BE2C (cell line): Measurements from ENCODE around the gene FBLN1.

Experiments
- DNase-seq: peaks from one replicate; pipeline ENCODE4 v3.0.0-alpha.2; 2020
- H3K27me3 ChIP-seq: fragments of 250-450 bp; sonication (Bioruptor Pico); 2 replicates; pipeline ENCODE4 v1.5.1; 2020; ENCODE audit warnings: mild to moderate bottlenecking
- H3K36me3 ChIP-seq: fragments of 250-450 bp; sonication (Bioruptor Pico); 2 replicates; pipeline ENCODE4 v1.5.1; 2020; ENCODE audit warnings: mild to moderate bottlenecking
- H3K4me1 ChIP-seq: fragments of 250-450 bp; sonication (Bioruptor Pico); 2 replicates; pipeline ENCODE4 v1.5.1; 2020
- H3K4me3 ChIP-seq: 2 replicates; pipeline ENCODE4 v1.5.1; 2011; ENCODE audit warnings: low read depth, low read length
- H3K9me3 ChIP-seq: fragments of 250-450 bp; sonication (Bioruptor Pico); 2 replicates; pipeline ENCODE4 v1.5.1; 2020
- TF ChIP-seq, protein P1 (sequence below): IDR thresholded peaks from 2 replicates; pipeline ENCODE4 v1.5.1; 2012; ENCODE audit warnings: mild to moderate bottlenecking, low read depth, low read length

Gene FBLN1

DNA sequence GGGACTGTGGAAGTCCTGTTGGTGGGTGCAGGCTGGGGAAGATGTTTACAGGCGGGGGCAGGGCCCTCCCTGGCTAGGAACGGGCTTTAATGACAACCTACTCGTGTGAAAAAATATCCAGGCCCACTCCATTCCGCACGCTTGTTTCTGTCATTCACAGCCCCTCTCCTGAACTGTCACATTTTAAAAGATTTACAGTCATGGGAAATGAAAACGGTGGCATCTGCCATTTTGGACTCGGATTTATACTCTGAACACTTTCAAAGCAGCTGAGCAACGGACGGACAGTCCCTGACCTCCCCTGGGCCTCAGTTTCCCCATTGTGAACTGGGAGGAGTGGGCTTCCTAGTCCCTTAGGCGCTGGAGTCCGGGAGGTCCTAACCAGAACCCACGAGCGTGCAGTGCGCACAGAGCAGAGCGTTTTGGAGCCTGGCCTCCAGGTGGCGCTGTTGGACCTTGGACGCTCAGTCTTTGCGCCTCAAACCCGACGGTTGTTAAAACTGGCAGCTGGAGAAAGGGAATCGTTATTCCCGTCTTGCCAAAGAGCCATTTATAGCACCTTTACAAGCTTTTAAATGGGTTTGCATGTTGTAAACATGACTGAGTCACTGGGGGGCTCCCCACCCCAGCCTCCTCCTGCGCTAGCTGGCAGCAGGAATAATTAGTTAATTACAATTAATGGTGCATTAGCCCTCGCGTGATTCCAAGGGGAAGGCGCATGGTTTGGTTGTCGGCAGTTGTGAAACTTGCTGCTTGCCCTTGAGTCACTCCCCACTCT, 75.3 kb downstream of the FBLN1 start:
- no peaks in the 10 kb centered on the region for H3K9me3 ChIP-seq
- TF ChIP-seq, protein P1, sequence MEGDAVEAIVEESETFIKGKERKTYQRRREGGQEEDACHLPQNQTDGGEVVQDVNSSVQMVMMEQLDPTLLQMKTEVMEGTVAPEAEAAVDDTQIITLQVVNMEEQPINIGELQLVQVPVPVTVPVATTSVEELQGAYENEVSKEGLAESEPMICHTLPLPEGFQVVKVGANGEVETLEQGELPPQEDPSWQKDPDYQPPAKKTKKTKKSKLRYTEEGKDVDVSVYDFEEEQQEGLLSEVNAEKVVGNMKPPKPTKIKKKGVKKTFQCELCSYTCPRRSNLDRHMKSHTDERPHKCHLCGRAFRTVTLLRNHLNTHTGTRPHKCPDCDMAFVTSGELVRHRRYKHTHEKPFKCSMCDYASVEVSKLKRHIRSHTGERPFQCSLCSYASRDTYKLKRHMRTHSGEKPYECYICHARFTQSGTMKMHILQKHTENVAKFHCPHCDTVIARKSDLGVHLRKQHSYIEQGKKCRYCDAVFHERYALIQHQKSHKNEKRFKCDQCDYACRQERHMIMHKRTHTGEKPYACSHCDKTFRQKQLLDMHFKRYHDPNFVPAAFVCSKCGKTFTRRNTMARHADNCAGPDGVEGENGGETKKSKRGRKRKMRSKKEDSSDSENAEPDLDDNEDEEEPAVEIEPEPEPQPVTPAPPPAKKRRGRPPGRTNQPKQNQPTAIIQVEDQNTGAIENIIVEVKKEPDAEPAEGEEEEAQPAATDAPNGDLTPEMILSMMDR: peak; percentile 94

DNA sequence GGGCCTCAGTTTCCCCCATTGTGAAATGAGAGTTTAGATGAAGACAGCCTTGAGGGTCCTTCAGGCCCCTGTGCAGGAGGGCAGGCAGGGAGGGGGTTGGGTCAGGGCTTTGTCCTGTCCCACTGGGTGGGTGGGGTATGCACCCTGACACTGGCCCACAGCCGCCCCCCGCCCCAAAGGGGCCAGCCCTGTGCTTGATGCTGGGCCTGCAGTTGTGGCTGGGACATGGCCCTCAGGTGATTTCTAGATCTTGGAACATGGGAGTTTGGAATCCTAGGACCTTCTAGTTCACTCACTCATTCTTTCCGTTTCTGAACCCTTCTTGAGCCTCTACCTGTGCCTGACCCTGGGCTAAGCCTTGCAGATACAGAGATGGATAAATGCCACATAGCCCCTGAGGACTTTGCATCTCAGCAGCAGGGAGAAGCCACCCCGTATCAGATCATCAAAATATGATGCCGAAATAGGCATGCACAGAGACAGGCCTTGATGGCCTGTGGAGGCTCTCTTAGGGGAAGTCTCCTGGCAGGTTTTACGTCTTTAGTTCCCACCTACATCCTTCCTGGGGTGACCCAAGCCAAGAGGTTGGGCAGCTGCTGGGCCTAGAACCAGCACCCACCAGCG, 76.0 kb downstream of the FBLN1 start:
- no peaks in the 10 kb centered on the region for H3K27me3 ChIP-seq
- H3K9me3 ChIP-seq: no peaks in the 10 kb centered on the region
- TF ChIP-seq, protein P1: no peak
- no peak overlapping the region for H3K4me3 ChIP-seq
- no peak for DNase-seq
- H3K4me1 ChIP-seq: peaks cover 10% of the 10 kb centered on the region
- no peaks in the 10 kb centered on the region for H3K36me3 ChIP-seq

More for the DNA sequence above, 75.3 kb downstream of the FBLN1 start:
- Histone ChIP-seq H3K27me3 (no peaks in the 10 kb centered on the region), H3K36me3 (no peaks in the 10 kb centered on the region), H3K4me3 (no peak overlapping the region), H3K4me1 (peaks cover 10% of the 10 kb centered on the region)
- DNase-seq: peak; percentile 90

DNA sequence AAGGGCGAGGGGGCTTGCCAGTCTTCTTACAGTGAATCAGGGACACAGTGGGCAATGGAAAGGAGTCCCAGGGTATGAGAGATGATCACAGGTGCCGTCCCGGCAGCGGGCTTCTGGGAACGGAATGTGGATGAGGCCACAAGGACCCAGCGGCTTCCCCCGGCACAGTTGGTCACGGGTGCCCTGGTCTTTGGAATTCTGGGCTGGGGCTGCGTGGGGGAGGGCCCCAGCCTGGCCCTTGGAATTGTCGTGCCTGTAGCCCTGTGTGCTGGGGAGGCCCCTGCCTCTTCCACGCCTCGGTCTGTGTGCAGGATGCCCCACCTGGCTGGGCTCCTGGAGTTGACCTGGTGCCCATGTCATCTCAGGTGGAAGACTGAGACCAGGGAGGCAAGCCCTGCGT, 76.6 kb downstream of the FBLN1 start:
- Histone ChIP-seq H3K36me3 (no peaks in the 10 kb centered on the region), H3K4me3 (no peak overlapping the region), H3K27me3 (no peaks in the 10 kb centered on the region), H3K4me1 (peaks cover 10% of the 10 kb centered on the region), H3K9me3 (no peaks in the 10 kb centered on the region)
- no peak for DNase-seq
- TF ChIP-seq, protein P1: no peak

DNA sequence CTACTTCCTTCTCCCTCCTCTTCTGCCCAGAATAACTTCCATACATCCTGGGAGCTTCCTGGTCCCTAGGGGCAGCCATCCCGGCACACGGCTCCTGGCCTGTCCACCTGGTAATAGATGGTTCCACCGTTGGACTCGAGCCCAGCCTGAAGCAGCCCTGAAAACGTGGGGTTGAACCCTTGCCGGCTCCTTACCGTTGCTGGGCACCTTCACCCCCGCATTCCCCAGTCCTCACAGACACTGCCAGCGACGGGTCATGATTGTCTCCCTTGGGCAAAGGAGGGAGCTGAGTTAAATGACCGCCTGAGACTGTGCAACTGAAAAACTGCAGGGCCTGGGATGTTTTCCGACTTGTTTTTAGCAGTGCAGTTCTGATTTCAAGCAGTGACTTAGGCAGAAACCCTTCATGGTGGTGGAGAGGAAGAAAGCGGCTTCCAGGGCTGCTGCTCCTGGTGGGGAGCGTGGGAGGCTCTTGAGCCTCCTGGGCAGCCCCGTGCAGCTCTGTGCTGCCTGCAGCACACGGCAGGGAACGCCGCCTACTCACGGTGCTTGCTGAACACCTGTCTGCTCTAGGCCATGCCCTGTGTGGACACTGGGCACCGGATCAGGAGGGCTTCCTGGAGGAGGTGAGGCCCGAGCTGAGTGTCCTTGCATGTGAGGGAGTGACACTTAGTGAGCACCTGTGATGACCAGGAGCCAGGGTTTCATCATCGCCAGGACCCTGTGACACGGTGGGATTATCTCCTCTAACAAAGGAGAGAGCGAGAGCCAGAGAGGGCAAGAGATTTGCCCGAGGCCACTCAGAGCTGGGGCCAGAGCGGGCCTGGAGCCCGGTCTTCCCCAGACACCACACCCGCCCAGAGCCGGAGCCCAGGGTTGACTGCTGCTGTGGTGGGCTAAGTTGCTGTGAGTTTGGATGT, 77.4 kb downstream of the FBLN1 start:
- Histone ChIP-seq H3K36me3 (no peaks in the 10 kb centered on the region), H3K4me1 (peaks cover 10% of the 10 kb centered on the region), H3K4me3 (no peak overlapping the region), H3K9me3 (no peaks in the 10 kb centered on the region), H3K27me3 (no peaks in the 10 kb centered on the region)
- TF ChIP-seq, protein P1: no peak
- no peak for DNase-seq

DNA sequence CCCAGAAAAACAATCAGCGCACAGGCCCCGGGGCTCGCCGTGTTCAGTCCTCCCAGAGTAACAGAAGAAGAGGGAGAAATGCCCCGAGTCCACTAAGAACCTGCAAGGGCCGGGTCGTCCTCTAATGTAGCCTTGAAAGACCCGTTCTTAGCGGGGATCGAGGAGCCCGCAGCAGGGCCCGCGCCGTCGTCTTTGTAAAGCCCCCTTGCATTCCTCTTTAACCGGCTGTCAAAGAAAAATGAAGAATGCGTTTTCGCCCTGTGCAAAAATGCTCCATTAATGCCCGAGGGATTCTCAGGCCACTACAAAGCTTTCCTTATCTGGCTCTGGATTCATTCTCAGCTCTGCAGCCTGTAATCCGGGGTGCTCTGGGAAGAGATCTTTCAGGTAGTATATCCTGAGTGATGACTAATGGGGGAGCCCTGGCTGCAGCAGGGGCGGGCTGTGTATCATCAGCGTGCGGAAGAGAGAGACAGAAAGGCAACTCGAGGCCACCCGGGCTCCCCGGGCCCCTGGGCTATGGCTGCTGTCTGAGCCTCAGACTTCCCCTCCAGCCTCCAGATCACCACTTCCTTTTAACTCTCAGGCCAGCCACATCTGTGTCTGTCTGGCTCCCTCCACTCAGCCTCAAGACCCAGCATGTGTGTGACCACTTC, 78.2 kb downstream of the FBLN1 start:
- Histone ChIP-seq H3K4me1 (peaks cover 10% of the 10 kb centered on the region), H3K4me3 (no peak overlapping the region)

More for the DNA sequence above, 78.2 kb downstream of the FBLN1 start:
- no peaks in the 10 kb centered on the region for H3K27me3 ChIP-seq
- no peak for DNase-seq
- no peaks in the 10 kb centered on the region for H3K9me3 ChIP-seq
- H3K36me3 ChIP-seq: no peaks in the 10 kb centered on the region
- TF ChIP-seq, protein P1: no peak
